Iris pigment epithelial cell (primary cell): ENCODE measurements around the gene PUS7.
"Not testable (repeated sequence)": the region's sequence is repeated elsewhere in the genome, so short reads cannot be mapped to it uniquely, and the experiment has no call there.

Source experiments
- DNase-seq: peaks from one replicate; pipeline ENCODE4 v3.0.0-alpha.2; 2011; ENCODE audit warnings: low read depth

The PUS7 gene

DNA sequence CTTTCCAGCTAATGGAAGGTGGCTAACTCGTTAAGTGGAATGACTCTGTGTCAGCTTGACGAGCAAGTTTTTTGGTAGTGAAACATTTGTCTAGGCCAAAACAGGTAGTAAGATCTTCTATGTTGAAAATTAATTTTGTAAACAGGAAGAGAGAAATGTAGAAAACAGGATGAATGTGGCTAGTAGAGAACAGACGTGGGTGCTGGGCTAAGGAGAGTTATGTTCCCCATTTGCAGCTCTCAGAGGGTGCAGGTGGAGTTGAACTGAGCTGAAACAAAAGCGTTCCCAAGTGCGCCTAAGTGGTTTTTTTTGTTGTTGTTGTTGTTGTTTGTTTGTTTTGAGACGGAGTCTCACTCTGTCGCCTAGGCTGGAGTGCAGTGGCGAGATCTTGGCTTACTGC, 73.9 kb downstream of the PUS7 start:
- no peak for DNase-seq

DNA sequence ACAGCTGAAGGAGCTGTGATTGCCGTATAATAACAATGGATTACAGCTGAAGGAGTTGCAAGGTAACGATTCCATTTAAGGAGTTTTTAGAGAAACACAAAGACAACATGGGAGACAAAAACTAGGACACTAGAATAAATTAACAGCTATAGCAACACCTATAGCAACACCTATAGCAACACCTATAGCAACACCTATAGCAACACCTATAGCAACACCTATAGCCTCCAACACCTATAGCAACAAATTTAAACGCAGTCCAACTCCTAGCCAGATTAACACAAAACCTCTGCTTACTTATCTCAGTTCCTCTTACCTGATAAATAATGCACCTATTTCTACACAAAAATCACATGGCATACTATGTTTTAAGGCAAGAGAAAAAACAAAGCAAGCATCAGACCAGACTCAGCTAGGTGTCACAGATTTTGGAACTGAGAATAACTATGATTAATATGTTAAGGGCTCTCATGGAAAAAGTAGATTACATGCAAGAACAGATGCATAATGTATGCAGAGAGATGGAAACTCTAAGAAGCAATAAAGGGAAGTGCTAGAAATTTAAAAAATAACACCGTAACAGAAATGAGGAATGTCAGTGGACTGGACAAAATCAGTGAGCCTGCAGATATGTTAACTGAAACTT, 77.6 kb downstream of the PUS7 start:
- DNase-seq = no peak

GRCh38 chr7:105442214-105442613, 79.9 kb downstream of the PUS7 start:
- DNase-seq = not testable (repeated sequence)

DNA sequence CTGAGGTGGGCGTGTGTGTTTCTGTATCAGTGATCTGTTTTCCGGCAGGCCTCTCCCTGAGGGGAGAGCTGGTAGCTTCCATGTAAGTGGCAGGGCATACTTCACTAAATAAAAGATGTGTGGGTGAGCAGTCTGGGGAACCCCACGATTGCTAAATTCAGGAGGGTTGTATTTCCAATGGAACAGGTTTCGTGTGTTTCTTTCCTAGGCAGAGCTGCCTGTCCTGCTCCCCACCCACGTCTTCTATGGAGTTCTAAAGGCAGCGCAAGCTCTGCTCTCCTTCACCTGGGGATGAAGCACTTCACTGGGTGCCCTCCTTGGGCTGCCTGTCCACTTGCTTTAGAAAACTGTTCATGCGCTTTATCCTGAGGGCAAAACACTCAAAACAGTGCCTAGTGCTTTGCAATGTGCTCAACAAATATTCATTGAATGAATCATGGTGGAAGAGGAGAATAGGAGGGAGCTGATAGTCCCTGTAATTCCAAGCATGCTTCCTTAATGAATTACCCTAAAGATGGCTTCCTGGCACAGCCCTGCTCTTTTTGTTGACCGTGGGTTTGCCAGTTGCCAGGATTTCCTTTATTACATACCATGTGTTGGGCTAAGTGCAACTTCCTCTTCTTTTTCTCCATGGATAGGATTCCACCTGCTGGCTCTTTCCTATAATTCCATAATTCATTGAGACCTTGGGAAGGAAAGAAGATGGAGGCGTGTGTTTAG, 82.7 kb downstream of the PUS7 start:
- DNase-seq = peak; percentile 71

DNA sequence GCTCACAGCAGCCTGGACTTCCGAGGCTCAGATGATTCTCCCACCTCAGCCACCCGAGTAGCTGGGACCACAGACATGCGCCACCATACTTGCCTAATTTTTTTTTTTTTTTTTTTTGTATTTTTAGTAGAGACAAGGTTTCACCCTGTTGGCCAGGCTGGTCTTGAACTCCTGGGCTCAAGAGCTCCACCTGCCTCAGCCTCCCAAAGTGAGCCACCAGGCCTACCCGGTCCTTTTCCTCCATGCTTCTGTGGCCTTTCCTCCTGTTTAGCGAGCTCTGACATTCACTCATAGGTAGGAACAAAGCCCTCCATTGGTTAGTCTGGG, 83.3 kb downstream of the PUS7 start:
- no peak for DNase-seq

DNA sequence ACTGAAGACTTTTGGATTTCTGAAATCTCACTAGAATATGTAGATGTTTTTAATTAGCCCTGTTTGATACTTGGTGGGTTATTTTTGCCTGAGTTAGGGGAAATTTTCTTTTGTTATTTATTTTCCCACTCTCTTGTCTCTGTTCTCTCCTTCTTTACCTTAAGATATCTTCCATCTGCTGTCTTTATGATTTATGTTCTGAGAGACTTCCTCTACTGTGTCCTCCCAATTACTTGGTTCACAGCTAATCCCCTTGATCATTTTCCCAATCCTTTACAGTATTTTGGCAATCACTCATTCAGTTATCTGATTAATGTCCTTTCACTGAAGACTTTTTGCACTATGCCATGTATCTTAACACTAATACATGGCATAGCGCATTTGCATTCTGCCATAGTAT, 83.8 kb downstream of the PUS7 start:
- DNase-seq = no peak

GRCh38 chr7:105437356-105437755, 84.7 kb downstream of the PUS7 start:
- not testable (repeated sequence) for DNase-seq

DNA sequence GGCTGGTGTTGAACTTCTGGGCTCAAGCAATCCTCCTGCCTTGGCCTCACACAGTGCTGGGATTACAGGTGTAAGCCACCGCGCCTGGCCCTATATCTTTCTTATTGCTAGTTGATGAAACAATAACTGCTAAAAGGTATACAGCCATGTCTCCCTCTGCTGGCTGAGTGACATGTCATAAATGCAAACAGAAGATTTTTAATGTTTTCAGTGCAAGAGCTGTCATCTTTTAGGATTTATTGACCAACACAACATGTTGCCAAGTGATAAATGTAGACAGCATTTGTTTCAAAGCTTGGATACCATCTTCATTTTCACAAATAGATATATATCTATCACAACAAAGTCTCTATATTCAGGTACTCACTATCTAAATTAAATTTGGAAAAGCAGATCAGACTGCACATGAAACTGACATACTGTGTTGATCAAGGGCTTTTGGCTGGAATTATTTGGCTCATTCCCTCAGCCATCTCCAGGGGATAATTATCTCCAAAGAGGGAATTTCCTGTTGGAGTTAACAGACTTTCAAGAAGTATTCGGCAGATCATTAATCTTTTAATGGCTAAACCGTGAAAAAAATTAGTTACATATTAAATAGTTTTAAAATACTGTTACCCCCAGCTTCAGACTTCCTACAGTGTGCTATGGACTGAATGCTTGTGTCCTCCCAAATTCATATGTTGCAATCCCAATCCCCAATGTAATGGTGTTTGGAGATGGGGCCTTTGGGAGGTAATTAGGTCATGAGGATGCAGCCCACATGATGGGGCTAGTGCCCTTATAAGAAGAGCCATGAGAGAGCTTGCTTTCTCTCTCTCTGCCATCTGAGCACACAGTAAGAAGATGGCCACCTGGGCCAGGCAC, 92.1 kb downstream of the PUS7 start:
- DNase-seq = peak; percentile 59

GRCh38 chr7:105426606-105427146, 95.4 kb downstream of the PUS7 start:
- DNase-seq = no peak

- no peak for DNase-seq
These were observed 98.1 kb downstream of the PUS7 start for GRCh38 chr7:105423987-105424386.

DNA sequence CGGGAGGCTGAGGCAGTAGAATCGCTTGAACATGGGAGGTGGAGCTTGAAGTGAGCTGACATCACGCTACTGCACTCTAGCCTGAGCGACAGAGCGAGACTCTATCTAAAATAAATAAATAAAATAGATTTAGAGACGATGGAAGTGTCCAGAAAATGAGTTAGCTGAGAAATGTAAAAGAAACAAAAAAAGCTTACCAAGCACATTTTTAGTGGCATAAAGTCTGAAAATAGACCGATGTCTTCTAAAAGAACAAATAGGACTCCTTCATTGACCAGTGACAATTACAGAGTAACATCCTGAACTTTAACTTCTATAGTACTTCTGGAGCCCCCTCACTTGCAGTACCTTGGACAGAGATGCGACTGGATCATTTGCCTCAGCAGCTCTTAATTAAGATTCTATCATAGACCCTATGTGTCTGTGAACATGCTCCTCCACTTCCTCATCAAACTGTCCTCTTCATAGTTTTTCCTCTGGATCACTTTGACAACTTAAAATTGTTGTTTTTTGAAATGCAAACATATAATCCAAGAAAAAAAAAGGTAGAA, 108.1 kb downstream of the PUS7 start:
- DNase-seq = no peak

DNA sequence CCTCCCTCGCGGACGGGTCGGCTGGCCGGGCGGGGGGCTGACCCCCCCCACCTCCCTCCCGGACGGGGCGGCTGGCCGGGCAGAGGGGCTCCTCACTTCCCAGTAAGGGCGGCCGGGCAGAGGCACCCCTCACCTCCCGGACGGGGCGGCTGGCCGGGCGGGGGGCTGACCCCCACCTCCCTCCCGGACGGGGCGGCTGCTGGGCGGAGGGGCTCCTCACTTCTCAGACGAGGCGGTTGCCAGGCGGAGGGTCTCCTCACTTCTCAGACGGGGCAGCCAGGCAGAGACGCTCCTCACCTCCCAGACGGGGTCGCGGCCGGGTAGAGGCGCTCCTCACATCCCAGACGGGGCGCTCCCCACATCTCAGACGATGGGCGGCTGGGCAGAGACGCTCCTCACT, 111.3 kb downstream of the PUS7 start:
- not testable (repeated sequence) for DNase-seq

DNA sequence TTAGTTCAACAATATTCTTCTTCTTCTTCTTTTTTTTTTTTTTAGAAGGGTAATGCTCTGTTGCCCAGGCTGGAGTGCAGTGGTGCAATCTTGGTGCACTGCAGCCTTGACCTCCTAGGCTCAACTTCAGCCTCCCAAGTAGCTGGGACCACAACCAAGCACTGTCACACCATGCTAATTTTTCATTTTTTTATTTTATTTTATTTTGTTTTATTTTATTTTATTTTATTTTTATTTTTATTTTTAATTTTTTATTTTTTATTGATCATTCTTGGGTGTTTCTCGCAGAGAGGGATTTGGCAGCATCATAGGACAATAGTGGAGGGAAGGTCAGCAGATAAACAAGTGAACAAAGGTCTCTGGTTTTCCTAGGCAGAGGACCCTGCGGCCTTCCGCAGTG, 112.3 kb downstream of the PUS7 start:
- DNase-seq = not testable (repeated sequence)

- no peak for DNase-seq
These were observed 113.2 kb downstream of the PUS7 start for GRCh38 chr7:105408791-105409410.
